IMR-90 (cell line): ENCODE data around the gene CGN. TPM values are rescaled to one million over a fixed set of nuclear protein-coding genes. Genes with fewer than 3 reads are reported as not detected.

Experiments
- ATAC-seq: fragments of 200-7000 bp; cut with Tn5 transposase; 2 replicates; pipeline ENCODE4 v1.9.1; 2020; ENCODE audit warnings: low read depth, mild to moderate bottlenecking, moderate library complexity
- BruUV-seq: library from RNA; stranded (reverse); fragments of 400-500 nt; replicated peaks from 2 replicates; lab custom pipeline; 2021; lab: Mats Ljungman, UMichigan
- CTCF ChIA-PET: fragments of 300-600 bp; formaldehyde crosslinking; extraction: SDS; loops from one replicate; lab custom pipeline; 2021; ENCODE audit warnings: antibody characterized with exemption; lab: Yijun Ruan, JAX
- POLR2A ChIA-PET: fragments of 300-600 bp; sonication (Branson Sonifier 250); formaldehyde crosslinking; loops from one replicate; lab custom pipeline; 2022; ENCODE audit warnings: antibody characterized with exemption; ENCODE audit not compliant: unreplicated experiment; lab: Charles Lee
- DNase-seq: peaks from one replicate; pipeline ENCODE4 v3.0.0; 2013
- H2AFZ ChIP-seq: replicated peaks from 2 replicates; pipeline ENCODE3; 2013; ENCODE audit warnings: low read length, mild to moderate bottlenecking; ENCODE audit not compliant: poor library complexity
- H2AK5ac ChIP-seq: 2 replicates; pipeline ENCODE4 v1.6.1; 2013; ENCODE audit warnings: low read depth, low read length, inconsistent platforms
- H2AK9ac ChIP-seq: replicated peaks from 2 replicates; pipeline ENCODE3; 2013; ENCODE audit warnings: mild to moderate bottlenecking, low read depth, low read length, moderate library complexity; ENCODE audit not compliant: poor library complexity
- H2BK120ac ChIP-seq: 2 replicates; pipeline ENCODE4 v1.6.1; 2013; ENCODE audit warnings: low read depth, low read length, inconsistent platforms
- H2BK15ac ChIP-seq: 3 replicates; pipeline ENCODE4 v1.6.1; 2013; ENCODE audit warnings: low read depth, low read length, inconsistent platforms
- H2BK20ac ChIP-seq: 2 replicates; pipeline ENCODE4 v1.6.1; 2013; ENCODE audit warnings: low read depth, mild to moderate bottlenecking, inconsistent platforms, low read length, moderate library complexity
- H2BK5ac ChIP-seq: 2 replicates; pipeline ENCODE4 v1.6.1; 2013; ENCODE audit warnings: mild to moderate bottlenecking, low read depth, low read length, inconsistent platforms; ENCODE audit not compliant: poor library complexity, severe bottlenecking
- H3K14ac ChIP-seq: replicated peaks from 2 replicates; pipeline ENCODE4 v1.6.1; 2013; ENCODE audit warnings: low read depth, low read length, inconsistent platforms
- H3K18ac ChIP-seq: 2 replicates; pipeline ENCODE4 v1.6.1; 2013; ENCODE audit warnings: low read depth, low read length, control low read depth
- H3K23ac ChIP-seq: 2 replicates; pipeline ENCODE4 v1.6.1; 2013; ENCODE audit warnings: low read depth, low read length, inconsistent platforms
- H3K27ac ChIP-seq: 2 replicates; pipeline ENCODE4 v1.5.1; 2013; ENCODE audit warnings: mild to moderate bottlenecking, control low read depth, low read length; ENCODE audit not compliant: insufficient read depth
- H3K27me3 ChIP-seq: 2 replicates; pipeline ENCODE4 v1.6.1; 2013; ENCODE audit warnings: low read length; ENCODE audit not compliant: control insufficient read depth, insufficient read depth
- H3K36me3 ChIP-seq: 2 replicates; pipeline ENCODE4 v1.6.1; 2013; ENCODE audit warnings: low read length, mixed read lengths; ENCODE audit not compliant: control insufficient read depth, insufficient read depth
- H3K4ac ChIP-seq: 2 replicates; pipeline ENCODE4 v1.6.1; 2013; ENCODE audit warnings: low read depth, low read length, inconsistent platforms
- H3K4me1 ChIP-seq: 2 replicates; pipeline ENCODE4 v1.6.1; 2013; ENCODE audit warnings: low read length, mixed read lengths; ENCODE audit not compliant: control insufficient read depth, insufficient read depth
- H3K4me2 ChIP-seq: 2 replicates; pipeline ENCODE4 v1.6.1; 2013; ENCODE audit warnings: low read depth, mild to moderate bottlenecking, control low read depth, low read length, moderate library complexity
- H3K4me3 ChIP-seq: 2 replicates; pipeline ENCODE4 v1.5.1; 2013; ENCODE audit warnings: low read depth, mild to moderate bottlenecking, control low read depth, low read length, moderate library complexity; ENCODE audit not compliant: insufficient read depth
- H3K56ac ChIP-seq: 2 replicates; pipeline ENCODE4 v1.6.1; 2013; ENCODE audit warnings: low read length, inconsistent platforms; ENCODE audit not compliant: insufficient read depth; ENCODE audit errors: extremely low read depth
- H3K79me1 ChIP-seq, 2 experiments: 2 replicates each; pipeline ENCODE4 v1.6.1; 2013; ENCODE audit warnings: low read length in 2 of 2, inconsistent platforms in 1 of 2, low read depth in 1 of 2
- H3K9ac ChIP-seq: 2 replicates; pipeline ENCODE4 v1.6.1; 2013; ENCODE audit warnings: low read depth, low read length, control low read depth
- H3K9me1 ChIP-seq: 2 replicates; pipeline ENCODE4 v1.6.1; 2013; ENCODE audit warnings: low read length, inconsistent platforms; ENCODE audit not compliant: insufficient read depth
- H3K9me3 ChIP-seq: 2 replicates; pipeline ENCODE4 v1.6.1; 2013; ENCODE audit warnings: low read length; ENCODE audit not compliant: control insufficient read depth, insufficient read depth
- H4K20me1 ChIP-seq: 2 replicates; pipeline ENCODE4 v1.6.1; 2013; ENCODE audit warnings: low read length, inconsistent platforms; ENCODE audit not compliant: insufficient read depth
- H4K5ac ChIP-seq: 2 replicates; pipeline ENCODE4 v1.6.1; 2013; ENCODE audit warnings: mild to moderate bottlenecking, low read depth, low read length, control low read depth
- H4K8ac ChIP-seq, 2 experiments: 2 replicates each; pipeline ENCODE4 v1.6.1; 2013; ENCODE audit warnings: low read depth in 2 of 2, low read length in 2 of 2, control low read depth in 1 of 2, inconsistent platforms in 1 of 2
- H4K91ac ChIP-seq: 2 replicates; pipeline ENCODE4 v1.6.1; 2013; ENCODE audit warnings: low read depth, low read length, inconsistent platforms; ENCODE audit not compliant: insufficient read depth
- BHLHE40 ChIP-seq: fragments of 150-350 bp; IDR thresholded peaks from 2 replicates; pipeline ENCODE4 v1.6.1; 2016; ENCODE audit warnings: mild to moderate bottlenecking, low read depth, low read length
- CEBPB ChIP-seq: IDR thresholded peaks from 2 replicates; pipeline ENCODE4 v1.6.1; 2012; ENCODE audit warnings: low read depth, low read length, improper control_type of control experiment
- CHD1 ChIP-seq: IDR thresholded peaks from 2 replicates; pipeline ENCODE4 v1.6.1; 2012; ENCODE audit warnings: low read depth, low read length, improper control_type of control experiment
- MAZ ChIP-seq: IDR thresholded peaks from 2 replicates; pipeline ENCODE4 v1.6.1; 2012; ENCODE audit warnings: low read depth, mild to moderate bottlenecking, low read length, improper control_type of control experiment, moderate library complexity, borderline replicate concordance
- MXI1 ChIP-seq: IDR thresholded peaks from 2 replicates; pipeline ENCODE4 v1.6.1; 2012; ENCODE audit warnings: low read depth, mild to moderate bottlenecking, low read length, moderate library complexity, borderline replicate concordance
- NFE2L2 ChIP-seq: fragments of 150-350 bp; IDR thresholded peaks from 2 replicates; pipeline ENCODE4 v1.6.1; 2016; ENCODE audit warnings: low read depth, mild to moderate bottlenecking, low read length
- RCOR1 ChIP-seq: IDR thresholded peaks from 2 replicates; pipeline ENCODE4 v1.6.1; 2012; ENCODE audit warnings: mild to moderate bottlenecking, low read length, improper control_type of control experiment; ENCODE audit not compliant: insufficient replicate concordance
- SMC3 ChIP-seq: fragments of 150-350 bp; IDR thresholded peaks from 2 replicates; pipeline ENCODE4 v1.6.1; 2016; ENCODE audit warnings: low read depth, mild to moderate bottlenecking, antibody characterized with exemption, low read length, moderate library complexity
- USF2 ChIP-seq: fragments of 150-350 bp; IDR thresholded peaks from 2 replicates; pipeline ENCODE4 v1.6.1; 2017; ENCODE audit warnings: mild to moderate bottlenecking, antibody characterized with exemption, low read length, low read depth
- WGBS, 2 experiments: methylation state at CpG; one replicate each; pipeline versions ENCODE4 v1.1.5 to v1.1.7; 2013; ENCODE audit warnings: missing lambda C conversion rate in 2 of 2; ENCODE audit not compliant: insufficient read length in 1 of 2; ENCODE audit errors: extremely low coverage in 2 of 2; 5-methylcytosine and 5-hydroxymethylcytosine counted together
- dilution Hi-C: fragments of 300-500 bp; cut with HindIII; formaldehyde crosslinking; loops from one replicate; pipeline ENCODE4 v1.14.3; 2018; ENCODE audit warnings: low sequenced_read_pairs; ENCODE audit not compliant: unreplicated experiment
- in situ Hi-C: fragments of 300-500 bp; cut with MboI; formaldehyde crosslinking; loops from 3 replicates; pipeline ENCODE4 v1.14.3; 2019; ENCODE audit warnings: low sequenced_read_pairs, inconsistent platforms, mixed read lengths
- intact Hi-C: fragments of 100-400 bp; cut with micrococcal nuclease; formaldehyde crosslinking; loops from 2 replicates; pipeline ENCODE4 v1.10.0; 2022
- polyA plus RNA-seq, 3 experiments: library from polyadenylated mRNA; depleted of rRNA; stranded (reverse); fragments of >200 nt; gene quantifications; 2 replicates each; pipeline ENCODE4 v1.2.3, GENCODE V29; 2012; ENCODE audit warnings: low replicate concordance in 1 of 3
- total RNA-seq: library from RNA; depleted of rRNA; stranded (reverse); fragments of >200 nt; gene quantifications from 2 replicates; pipeline ENCODE4 v1.2.3, GENCODE V29; 2012

CGN gene
- total and polyA plus RNA-seq, 2 of the 4 experiments (the other 2 are of a cell fraction) = 0.34 to 0.36 TPM

DNA sequence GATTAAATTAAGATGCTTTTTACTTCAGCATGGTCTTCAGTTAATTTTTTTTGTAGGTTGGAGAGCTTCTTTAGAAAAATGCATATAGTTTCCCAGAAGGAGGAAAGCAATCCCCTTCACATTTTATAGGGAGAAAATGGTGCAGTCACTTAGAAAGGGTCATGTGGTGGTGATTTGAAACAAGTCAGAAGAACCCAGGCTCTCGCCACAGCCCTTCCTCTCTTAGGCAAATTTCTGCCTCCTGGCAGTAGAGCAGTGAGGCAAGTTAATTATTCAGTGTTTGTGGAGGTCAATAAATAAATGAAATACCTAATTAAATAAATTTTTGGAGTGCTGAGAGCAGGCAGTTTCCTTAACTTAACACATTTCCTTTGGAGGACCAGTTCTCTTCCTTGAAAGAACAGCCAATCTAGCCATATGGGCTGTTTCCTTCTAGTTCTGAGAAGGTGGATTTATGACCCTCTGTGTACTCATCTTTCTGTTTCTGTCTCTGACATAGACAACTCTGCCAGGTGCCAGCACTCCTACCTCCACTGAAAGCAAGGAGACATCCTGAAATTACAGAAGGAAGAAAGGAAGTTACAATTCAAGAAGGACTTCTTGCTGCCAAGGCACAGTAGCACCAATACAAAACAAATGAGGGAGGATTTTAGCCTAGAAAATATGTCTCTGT, 32.9 kb upstream of the CGN start:
- no peaks in the 10 kb centered on the region for H4K20me1 ChIP-seq
- no peaks in the 10 kb centered on the region for H3K36me3 ChIP-seq
- no peaks in the 10 kb centered on the region; a peak in 1 of 4 replicates for H3K79me1 ChIP-seq
- POLR2A ChIA-PET = no interaction called here
- H2BK20ac ChIP-seq = no peak overlapping the region
- H3K14ac ChIP-seq = no peak overlapping the region
- intact Hi-C loops = no loop called here
- H4K91ac ChIP-seq = no peak overlapping the region
- H3K4ac ChIP-seq = no peak overlapping the region
- CTCF ChIA-PET = no interaction called here
- H4K8ac ChIP-seq = no peak overlapping the region
- no peak overlapping the region for H2AK5ac ChIP-seq
- H2AK9ac ChIP-seq = no peak overlapping the region
- H3K4me3 ChIP-seq = no peak overlapping the region
- no peak overlapping the region for H3K18ac ChIP-seq
- no peak for ATAC-seq
- H3K23ac ChIP-seq = no peak overlapping the region
- WGBS, 2 experiments = no CpG with 5 or more reads among the region's 1 CpG
- in situ Hi-C loops = no loop called here
- H3K56ac ChIP-seq = no peak overlapping the region
- no peak overlapping the region for H2AFZ ChIP-seq
- H4K5ac ChIP-seq = no peak overlapping the region
- H3K27ac ChIP-seq = no peak overlapping the region
- no peak overlapping the region for H3K9ac ChIP-seq
- no peaks in the 10 kb centered on the region for H3K9me1 ChIP-seq
- H3K27me3 ChIP-seq = no peaks in the 10 kb centered on the region
- H3K4me2 ChIP-seq = no peak overlapping the region
- BruUV-seq = no TSS peak
- no peak for DNase-seq
- H3K9me3 ChIP-seq = peaks cover 4% of the 10 kb centered on the region
- TF ChIP-seq NFE2L2 (no peak), MAZ (no peak), SMC3 (no peak), CHD1 (no peak), MXI1 (no peak), BHLHE40 (no peak), CEBPB (no peak), RCOR1 (no peak), USF2 (no peak)
- no peak overlapping the region for H2BK15ac ChIP-seq
- dilution Hi-C loops = no loop called here
- no peak overlapping the region for H2BK5ac ChIP-seq
- H2BK120ac ChIP-seq = no peak overlapping the region
- H3K4me1 ChIP-seq = no peaks in the 10 kb centered on the region; the same call in 1 of the 2 replicates
